ENCODE data around the gene PPY. TPM values are rescaled to one million over a fixed set of nuclear protein-coding genes. Genes with fewer than 3 reads are reported as not detected.

Gene PPY
- total RNA-seq, 1 donor from 2014 or later, result not detected

GRCh38 chr17:43913584-43913983, 28.7 kb downstream of the PPY start:
- H3K4me3 ChIP-seq (ENCODE audit: low read depth, low read length), result no peak overlapping the region
- peaks cover 41% of the 10 kb centered on the region for H3K27me3 ChIP-seq (ENCODE audit: control insufficient read depth, insufficient read depth, low read length)
- no peaks in the 10 kb centered on the region for H3K36me3 ChIP-seq (ENCODE audit: control insufficient read depth, insufficient read depth, low read length)
- DNase-seq (ENCODE audit: low read depth), result no peak
- no peak for TF ChIP-seq CTCF (IDR thresholded peaks at IDR 0.05; ENCODE audit: insufficient read depth, low read length, poor library complexity, severe bottlenecking)

GRCh38 chr17:43912635-43913304, 29.5 kb downstream of the PPY start:
- Histone ChIP-seq H3K4me3 (ENCODE audit: low read depth, low read length) (no peak overlapping the region), H3K36me3 (ENCODE audit: control insufficient read depth, insufficient read depth, low read length) (no peaks in the 10 kb centered on the region), H3K27me3 (ENCODE audit: control insufficient read depth, insufficient read depth, low read length) (peaks cover 37% of the 10 kb centered on the region)
- no peak for DNase-seq (ENCODE audit: low read depth)
- no peak for TF ChIP-seq CTCF (IDR thresholded peaks at IDR 0.05; ENCODE audit: insufficient read depth, low read length, poor library complexity, severe bottlenecking)

GRCh38 chr17:43911904-43912303, 30.4 kb downstream of the PPY start:
- no peaks in the 10 kb centered on the region for H3K36me3 ChIP-seq (ENCODE audit: control insufficient read depth, insufficient read depth, low read length)
- H3K4me3 ChIP-seq (ENCODE audit: low read depth, low read length), result no peak overlapping the region
- no peak for TF ChIP-seq CTCF (IDR thresholded peaks at IDR 0.05; ENCODE audit: insufficient read depth, low read length, poor library complexity, severe bottlenecking)
- peaks cover 30% of the 10 kb centered on the region for H3K27me3 ChIP-seq (ENCODE audit: control insufficient read depth, insufficient read depth, low read length)
- DNase-seq (ENCODE audit: low read depth), result no peak

GRCh38 chr17:43909537-43910231, 32.6 kb downstream of the PPY start:
- peaks cover 30% of the 10 kb centered on the region for H3K27me3 ChIP-seq (ENCODE audit: control insufficient read depth, insufficient read depth, low read length)
- no peak for TF ChIP-seq CTCF (IDR thresholded peaks at IDR 0.05; ENCODE audit: insufficient read depth, low read length, poor library complexity, severe bottlenecking)

GRCh38 chr17:43907998-43908721, 34.1 kb downstream of the PPY start:
- DNase-seq (ENCODE audit: low read depth), result no peak
- H3K4me3 ChIP-seq (ENCODE audit: low read depth, low read length), result no peak overlapping the region
- H3K27me3 ChIP-seq (ENCODE audit: control insufficient read depth, insufficient read depth, low read length), result peaks cover 23% of the 10 kb centered on the region
- no peaks in the 10 kb centered on the region for H3K36me3 ChIP-seq (ENCODE audit: control insufficient read depth, insufficient read depth, low read length)
- TF ChIP-seq CTCF (IDR thresholded peaks at IDR 0.05; ENCODE audit: insufficient read depth, low read length, poor library complexity, severe bottlenecking), result no peak

More at GRCh38 chr17:43909537-43910231, 32.6 kb downstream of the PPY start:
- Histone ChIP-seq H3K4me3 (ENCODE audit: low read depth, low read length) (no peak overlapping the region), H3K36me3 (ENCODE audit: control insufficient read depth, insufficient read depth, low read length) (no peaks in the 10 kb centered on the region)
- no peak for DNase-seq (ENCODE audit: low read depth)

Measured in kidney epithelial cell (primary cell).